OCI-LY3 (cell line): Measurements from ENCODE around the gene CLSTN1.

Experiments
- H2AFZ ChIP-seq: fragments of 200-600, 300-600 bp; shearing (Covaris generic); 2 replicates; pipeline ENCODE4 v1.6.0; 2014; ENCODE audit warnings: antibody characterized with exemption, low read depth, low read length
- H3K27ac ChIP-seq: fragments of 200-600, 300-600 bp; sonication (generic); 2 replicates; pipeline ENCODE4 v1.5.1; 2014; ENCODE audit warnings: mild to moderate bottlenecking, low read length, moderate library complexity, mixed read lengths
- H3K27me3 ChIP-seq: fragments of 200-600, 300-600 bp; sonication (generic); 2 replicates; pipeline ENCODE4 v1.6.1; 2014; ENCODE audit warnings: low read depth, low read length, mixed read lengths
- H3K36me3 ChIP-seq: fragments of 200-600, 300-600 bp; sonication (generic); replicated peaks from 2 replicates; pipeline ENCODE3; 2014; ENCODE audit warnings: low read depth, low read length, mixed read lengths
- H3K4me1 ChIP-seq: fragments of 300-600, 200-600 bp; sonication (generic); 2 replicates; pipeline ENCODE4 v1.6.1; 2014; ENCODE audit warnings: low read length, mixed read lengths
- H3K4me2 ChIP-seq: fragments of 200-600, 300-600 bp; sonication (generic); 2 replicates; pipeline ENCODE4 v1.6.1; 2014; ENCODE audit warnings: low read length, mixed read lengths
- H3K4me3 ChIP-seq: fragments of 300-600, 200-600 bp; sonication (generic); 2 replicates; pipeline ENCODE4 v1.5.1; 2014; ENCODE audit warnings: antibody characterized with exemption, mild to moderate bottlenecking, low read length, moderate library complexity
- H3K79me2 ChIP-seq: fragments of 300-600, 200-600 bp; shearing (Covaris generic); 2 replicates; pipeline ENCODE4 v1.6.1; 2014; ENCODE audit warnings: mild to moderate bottlenecking, low read length, mixed read lengths
- H3K9ac ChIP-seq: fragments of 300-600, 200-600 bp; shearing (Covaris generic); 2 replicates; pipeline ENCODE4 v1.6.0; 2014; ENCODE audit warnings: mild to moderate bottlenecking, low read length, moderate library complexity
- H3K9me3 ChIP-seq: fragments of 200-600, 300-600 bp; shearing (Covaris generic); 2 replicates; pipeline ENCODE4 v1.6.1; 2014; ENCODE audit warnings: low read length, mixed read lengths; ENCODE audit not compliant: insufficient read depth
- H4K20me1 ChIP-seq: fragments of 200-600, 300-600 bp; sonication (generic); 2 replicates; pipeline ENCODE4 v1.6.1; 2016; ENCODE audit warnings: low read length, mixed read lengths; ENCODE audit not compliant: insufficient read depth
- CTCF ChIP-seq: fragments of 200-600, 300-600 bp; sonication (generic); IDR thresholded peaks from 2 replicates; pipeline ENCODE4 v1.5.1; 2014; ENCODE audit warnings: antibody characterized with exemption, low read length, low read depth
- EZH2phosphoT487 ChIP-seq: fragments of 200-600 bp; shearing (Covaris generic); IDR thresholded peaks from 2 replicates; pipeline ENCODE4 v1.6.1; 2018; ENCODE audit warnings: antibody characterized with exemption, mixed run types, low read depth

CLSTN1 gene

GRCh38 chr1:9844106-9844505 is 20.3 kb upstream of the CLSTN1 start:
- Histone ChIP-seq H3K4me3 (no peak overlapping the region), H4K20me1 (no peaks in the 10 kb centered on the region), H3K36me3 (no peaks in the 10 kb centered on the region), H3K4me2 (no peak overlapping the region), H3K27me3 (no peaks in the 10 kb centered on the region), H3K9ac (no peak overlapping the region), H2AFZ (no peak overlapping the region), H3K79me2 (no peaks in the 10 kb centered on the region), H3K9me3 (peaks cover 2% of the 10 kb centered on the region; the same call in 1 of the 2 replicates), H3K4me1 (no peaks in the 10 kb centered on the region), H3K27ac (no peak overlapping the region)
- TF ChIP-seq CTCF (no peak), EZH2phosphoT487 (no peak)

- no peaks in the 10 kb centered on the region for H3K4me1 ChIP-seq
- H3K36me3 ChIP-seq: no peaks in the 10 kb centered on the region
- H3K9ac ChIP-seq: no peak overlapping the region
- no peaks in the 10 kb centered on the region for H3K9me3 ChIP-seq
- H2AFZ ChIP-seq: no peak overlapping the region
- H3K4me3 ChIP-seq: no peak overlapping the region
- TF ChIP-seq CTCF (no peak), EZH2phosphoT487 (no peak)
- H3K4me2 ChIP-seq: no peak overlapping the region
- H3K79me2 ChIP-seq: no peaks in the 10 kb centered on the region
- no peaks in the 10 kb centered on the region for H4K20me1 ChIP-seq
- H3K27me3 ChIP-seq: no peaks in the 10 kb centered on the region
- H3K27ac ChIP-seq: no peak overlapping the region
These were observed 19.8 kb upstream of the CLSTN1 start for GRCh38 chr1:9843576-9843945.

- Histone ChIP-seq H3K9me3 (no peaks in the 10 kb centered on the region), H3K4me1 (no peaks in the 10 kb centered on the region), H3K4me3 (no peak overlapping the region), H3K9ac (no peak overlapping the region), H4K20me1 (no peaks in the 10 kb centered on the region), H3K79me2 (no peaks in the 10 kb centered on the region), H3K4me2 (no peak overlapping the region), H3K27me3 (no peaks in the 10 kb centered on the region), H2AFZ (no peak overlapping the region), H3K36me3 (no peaks in the 10 kb centered on the region), H3K27ac (no peak overlapping the region)
- TF ChIP-seq EZH2phosphoT487 (no peak), CTCF (no peak)
These were observed 19.2 kb upstream of the CLSTN1 start for GRCh38 chr1:9842781-9843575.

GRCh38 chr1:9842073-9842711 is 18.4 kb upstream of the CLSTN1 start:
- Histone ChIP-seq H3K36me3 (no peaks in the 10 kb centered on the region), H3K79me2 (no peaks in the 10 kb centered on the region), H3K9me3 (no peaks in the 10 kb centered on the region), H2AFZ (no peak overlapping the region), H3K9ac (no peak overlapping the region), H4K20me1 (no peaks in the 10 kb centered on the region), H3K27me3 (no peaks in the 10 kb centered on the region), H3K4me2 (no peak overlapping the region), H3K4me3 (no peak overlapping the region), H3K4me1 (no peaks in the 10 kb centered on the region), H3K27ac (no peak overlapping the region)
- no peak for TF ChIP-seq CTCF
- TF ChIP-seq EZH2phosphoT487: no peak
